Stimulated activated CD4-positive, alpha-beta T cell treated with anti-CD3 and anti-CD28 coated beads, Interleukin-12 subunit alpha, Interleukin-12 subunit beta, amount 100 ng/mL, for 4 hours (primary cell): ENCODE results near the gene GABRG3.
"Not testable (repeated sequence)": the region's sequence is repeated elsewhere in the genome, so short reads cannot be mapped to it uniquely, and the experiment has no call there.

Experiments
- DNase-seq: peaks from one replicate; pipeline ENCODE4 v3.0.0-alpha.2; 2020

GABRG3 gene

DNA sequence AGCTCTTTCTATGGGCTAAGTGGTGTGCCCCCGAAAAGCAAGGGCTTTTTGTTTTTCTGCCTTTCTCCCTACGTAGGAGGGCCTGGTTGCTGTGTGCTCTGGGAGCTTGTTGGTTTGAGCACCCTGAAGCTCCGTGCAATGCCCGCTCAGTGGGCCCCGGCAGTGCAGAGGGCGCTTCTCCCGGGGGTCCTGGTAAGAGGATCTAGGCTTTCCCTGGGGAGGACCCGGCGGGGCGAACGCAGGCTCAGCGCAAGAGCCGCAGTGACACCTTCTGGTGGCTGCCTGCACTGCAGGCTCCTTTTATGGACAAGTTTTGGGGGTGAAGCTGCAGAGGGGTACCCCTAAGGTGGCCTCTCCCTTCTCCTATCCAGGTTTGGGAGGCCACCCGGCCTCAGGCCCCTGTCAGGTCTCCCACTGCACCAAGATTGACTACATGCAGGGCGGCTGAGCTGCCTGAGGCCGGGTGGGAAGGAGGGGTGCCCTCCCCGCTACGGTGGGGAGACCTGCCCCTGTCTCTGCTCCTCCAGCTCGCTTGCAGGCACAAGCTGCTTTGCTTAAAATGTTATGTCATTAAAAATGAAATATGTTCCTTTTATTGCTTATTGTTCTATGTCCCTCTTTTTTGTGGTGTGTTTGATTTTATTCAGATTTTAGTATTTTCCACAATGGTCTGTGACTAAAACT lies 387.9 kb downstream of the GABRG3 start:
- DNase-seq, result no peak

DNA sequence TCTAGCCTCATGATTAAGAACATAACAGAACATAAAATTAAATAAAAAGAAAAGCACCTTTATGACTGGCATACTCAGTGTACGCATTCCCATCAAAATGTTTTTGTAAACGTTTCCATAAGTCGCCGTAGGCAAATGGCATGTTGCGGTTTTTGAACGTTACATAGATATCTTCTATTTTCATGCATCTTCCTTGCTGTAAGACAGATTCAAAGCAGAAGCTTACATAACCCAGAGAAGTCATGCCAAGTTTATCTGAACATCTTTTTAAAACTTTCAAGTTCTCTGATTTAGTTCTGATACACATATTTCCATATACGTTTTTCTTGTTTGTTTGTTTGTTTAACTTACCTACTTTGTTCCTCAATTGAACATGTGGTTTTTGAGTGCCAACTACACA lies 388.6 kb downstream of the GABRG3 start:
- DNase-seq, result no peak

DNA sequence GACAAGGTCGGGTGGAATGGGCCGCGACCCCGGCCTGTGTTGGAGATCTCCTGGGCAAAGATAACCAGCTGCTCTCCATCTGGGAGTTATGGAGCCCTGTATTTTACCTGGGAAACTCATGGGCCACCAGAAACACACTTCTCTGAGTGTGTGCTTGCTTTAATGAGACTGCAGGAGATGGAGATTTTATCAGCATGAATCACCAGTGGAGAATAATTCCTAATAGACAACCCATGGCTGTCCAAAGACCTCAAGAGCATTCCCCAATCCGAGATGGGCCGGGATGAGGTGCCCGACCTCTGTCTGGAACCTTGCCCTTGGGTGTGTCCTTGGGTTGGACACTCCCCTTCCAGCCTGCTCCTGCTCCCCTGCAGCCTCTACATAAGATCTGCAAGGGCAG lies 389.3 kb downstream of the GABRG3 start:
- DNase-seq, result no peak

DNA sequence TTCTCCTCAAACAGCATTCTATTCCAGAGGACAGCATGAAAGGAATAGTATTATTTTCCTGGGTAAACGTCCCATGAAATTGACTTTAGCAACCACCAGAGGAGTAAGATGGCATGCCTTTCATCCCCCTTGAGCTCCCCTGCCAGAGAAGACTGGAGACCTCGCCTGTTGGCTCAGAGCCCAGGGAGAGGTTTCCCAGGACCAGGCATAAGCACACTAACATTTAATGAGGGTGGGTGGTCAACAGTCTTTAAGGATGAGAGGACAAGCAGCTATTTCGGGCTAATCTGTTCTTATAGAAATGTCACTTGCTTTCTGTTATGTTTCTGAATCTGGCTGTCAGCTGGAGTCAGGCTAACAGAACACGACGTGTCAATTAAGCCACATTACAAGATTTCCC lies 390.5 kb downstream of the GABRG3 start:
- no peak for DNase-seq

DNA sequence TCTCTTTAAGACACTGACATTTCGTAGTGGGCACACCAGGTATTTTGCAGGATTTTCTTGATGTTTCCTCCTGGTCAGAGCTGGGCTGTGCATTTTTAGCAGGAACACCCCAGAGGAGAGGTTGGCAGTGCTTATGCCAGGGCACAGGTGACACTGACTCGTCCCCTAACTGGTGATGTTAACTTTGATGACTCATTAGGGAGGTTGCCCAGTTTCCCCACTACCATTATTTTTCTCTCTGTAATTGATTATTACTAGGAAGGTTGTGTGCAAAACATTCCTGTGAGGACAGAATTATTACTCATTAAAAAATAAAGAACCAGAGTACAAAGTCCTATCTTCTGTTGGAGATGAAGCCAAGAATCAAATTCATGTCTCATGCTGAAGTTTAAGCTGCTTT lies 394.5 kb downstream of the GABRG3 start:
- DNase-seq, result no peak

DNA sequence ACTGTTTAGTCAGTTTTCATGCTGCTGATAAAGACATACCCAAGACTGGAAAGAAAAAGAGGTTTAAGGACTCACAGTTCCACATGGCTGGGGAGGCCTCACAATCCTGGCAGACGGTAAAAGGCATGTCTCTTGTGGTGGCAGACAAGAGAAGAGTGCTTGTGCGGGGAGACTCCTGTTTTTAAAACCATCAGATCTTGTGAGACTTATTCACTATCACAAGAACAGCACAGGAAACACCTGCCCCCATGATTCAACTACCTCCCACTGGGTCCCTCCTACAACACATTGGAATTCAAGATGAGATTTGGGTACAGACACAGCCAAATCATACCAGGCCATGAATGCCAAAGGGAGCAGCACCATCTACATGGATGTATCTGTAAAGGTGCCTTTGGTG lies 406.4 kb downstream of the GABRG3 start:
- not testable (repeated sequence) for DNase-seq

DNA sequence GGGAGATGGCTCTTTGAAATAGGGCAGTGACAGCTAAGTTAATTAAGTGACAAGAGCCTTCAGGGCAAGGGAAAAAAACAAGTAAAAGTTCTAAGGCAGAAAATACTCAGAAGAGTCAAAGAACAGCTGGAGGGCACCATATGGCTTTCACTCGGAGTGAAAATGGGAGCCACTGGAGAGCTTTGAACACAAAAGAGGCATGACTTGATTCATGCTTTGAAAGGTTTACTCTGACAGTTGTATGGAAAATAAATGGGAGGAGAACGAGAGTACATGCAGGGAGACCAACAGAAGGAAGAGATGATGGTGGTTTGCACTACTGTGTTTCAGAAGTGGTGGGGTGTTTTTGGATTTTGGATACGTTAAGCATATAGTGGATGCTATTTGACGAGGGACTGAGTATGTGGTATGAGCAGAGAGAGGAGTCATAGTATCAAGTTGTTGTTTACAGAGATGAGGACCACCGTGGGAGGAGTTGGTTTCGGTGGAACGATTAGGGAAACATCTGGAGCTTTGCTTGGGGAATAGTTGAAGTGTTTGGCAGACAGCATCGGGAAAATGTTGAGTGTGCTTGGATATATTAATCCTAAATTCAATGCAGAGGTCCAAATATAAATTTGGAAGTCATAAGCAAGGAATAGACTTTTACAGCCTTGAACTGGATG lies 411.5 kb downstream of the GABRG3 start:
- no peak for DNase-seq

DNA sequence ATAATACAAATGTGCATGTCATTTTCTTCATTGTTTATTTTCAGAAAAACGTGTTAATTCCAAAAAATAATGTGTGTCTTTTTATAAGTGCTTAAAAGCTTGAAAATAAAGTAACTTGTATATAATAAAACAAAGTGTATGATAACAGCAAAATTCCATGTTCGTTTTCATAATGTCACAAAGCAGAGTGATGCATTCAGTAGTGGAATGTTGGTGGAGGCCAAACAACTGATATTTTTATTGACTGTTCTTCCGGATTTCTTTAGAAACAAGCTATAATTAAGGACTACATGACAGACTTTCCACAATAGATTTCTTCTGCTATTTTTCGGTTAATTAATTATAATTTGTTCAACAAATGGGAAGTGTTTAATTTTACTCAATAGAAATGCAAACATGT lies 412.7 kb downstream of the GABRG3 start:
- DNase-seq, result no peak

DNA sequence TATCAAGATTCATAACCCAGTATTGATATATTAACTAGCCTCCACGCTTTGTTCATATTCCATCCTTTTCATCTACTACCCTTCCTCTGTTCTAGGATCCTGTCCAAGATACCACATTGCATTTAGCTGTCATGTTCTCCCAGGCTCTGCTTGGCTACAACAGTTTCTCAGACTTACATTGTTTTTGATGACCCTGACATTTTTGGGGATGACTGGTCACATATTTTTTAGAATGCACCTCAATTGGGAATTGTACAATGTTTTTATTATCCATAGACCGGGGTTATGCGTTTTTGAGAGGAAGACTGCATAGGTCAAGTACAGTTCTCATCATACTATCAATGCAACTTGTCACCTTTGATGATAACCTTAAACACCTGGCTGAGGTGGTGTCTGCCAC lies 421.2 kb downstream of the GABRG3 start:
- DNase-seq, result no peak

DNA sequence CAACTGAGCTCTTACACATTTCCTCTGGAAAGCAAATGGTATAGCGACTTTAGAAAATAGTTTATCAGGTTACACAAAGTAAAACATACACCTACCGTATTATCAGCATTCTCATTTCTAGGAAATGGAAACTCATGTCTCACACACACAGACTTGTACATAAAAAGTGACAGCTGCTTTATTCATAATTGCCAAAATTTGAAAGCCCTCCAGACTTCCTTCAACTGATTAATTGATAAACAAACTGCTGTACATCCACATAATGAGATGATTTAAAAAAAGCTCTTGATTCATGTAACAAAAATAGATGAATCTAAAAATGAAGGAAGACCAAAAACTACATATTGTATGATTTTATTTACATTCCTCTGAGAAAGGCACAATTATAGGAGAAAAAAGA lies 425.5 kb downstream of the GABRG3 start:
- no peak for DNase-seq

DNA sequence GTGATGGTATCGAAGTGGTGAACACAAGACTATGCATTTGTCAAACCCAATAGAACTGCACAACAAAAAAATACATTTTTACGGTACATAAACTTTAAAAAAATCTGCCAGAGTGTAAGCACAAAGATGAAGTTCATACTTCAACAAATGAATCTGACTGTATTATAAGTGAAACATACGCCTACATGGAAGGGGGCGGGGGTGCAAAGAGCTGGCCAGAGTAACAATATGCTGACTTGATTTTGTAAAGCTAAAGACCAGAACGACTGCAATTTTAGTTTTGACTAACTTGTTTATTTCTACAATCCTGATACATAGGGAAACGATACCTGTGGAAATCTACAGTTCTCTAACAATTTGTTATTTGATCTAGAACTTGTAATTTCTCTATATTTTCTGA lies 426.0 kb downstream of the GABRG3 start:
- no peak for DNase-seq

DNA sequence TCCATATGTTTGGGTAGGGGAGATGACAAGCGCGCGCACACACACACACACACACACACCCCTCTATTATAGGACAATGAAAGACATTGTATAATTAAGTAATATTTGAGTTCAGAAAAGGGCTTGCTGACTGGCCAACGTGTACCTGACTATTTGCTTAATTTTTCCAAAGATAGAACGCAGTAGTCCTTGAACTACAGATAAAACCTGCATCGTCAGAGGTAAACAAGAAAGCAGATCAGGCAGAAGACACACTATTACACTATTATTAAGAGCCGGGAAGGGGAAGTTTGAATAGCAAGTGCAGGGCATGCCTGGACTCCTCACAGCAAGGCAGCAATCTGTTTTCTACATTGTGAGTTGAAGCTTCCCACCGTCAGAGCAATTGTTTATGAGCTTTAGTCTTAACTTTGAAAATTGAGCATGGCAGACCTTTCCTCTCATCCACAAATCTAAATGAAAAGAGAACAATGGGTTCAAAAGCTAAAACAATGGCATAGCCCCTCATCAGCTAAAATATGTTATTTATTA lies 427.7 kb downstream of the GABRG3 start:
- DNase-seq, result no peak

DNA sequence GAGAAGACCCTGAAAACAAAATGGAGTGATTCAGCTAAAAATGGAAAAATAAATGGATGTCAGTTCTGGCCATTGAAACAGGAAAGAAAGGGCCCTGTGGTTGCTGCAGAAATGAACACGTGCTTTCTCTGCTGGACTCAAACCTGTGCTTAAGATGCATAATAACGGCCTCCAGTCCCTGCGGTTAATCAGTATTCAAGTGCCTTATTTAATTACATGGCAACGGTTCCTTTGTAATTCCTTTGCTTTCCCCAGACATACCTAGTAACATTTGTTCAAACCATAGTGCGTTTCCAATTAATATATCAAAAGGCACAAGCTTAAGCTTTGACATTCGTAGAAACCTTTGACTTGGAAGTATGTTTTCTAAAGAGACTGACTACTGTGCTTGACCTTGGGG lies 428.3 kb downstream of the GABRG3 start:
- DNase-seq, result no peak

DNA sequence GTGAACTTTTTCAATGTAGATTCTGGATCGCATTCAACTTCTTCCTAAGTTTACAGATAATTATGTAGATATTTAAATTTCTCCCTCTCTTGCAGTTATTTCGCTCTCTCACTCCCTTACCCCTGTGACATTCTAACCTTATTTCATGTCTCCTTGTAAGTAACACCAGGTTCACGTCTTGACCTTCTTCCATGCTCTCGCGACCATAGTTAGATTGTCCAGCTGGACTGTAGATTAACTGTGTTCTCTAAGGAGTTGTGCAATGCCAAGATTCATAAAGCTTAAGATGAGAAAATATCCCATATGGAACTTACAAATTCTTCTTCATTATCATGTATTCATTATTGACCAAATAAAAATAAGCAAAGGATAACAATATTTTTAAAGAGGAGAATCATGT lies 430.5 kb downstream of the GABRG3 start:
- DNase-seq, result no peak

DNA sequence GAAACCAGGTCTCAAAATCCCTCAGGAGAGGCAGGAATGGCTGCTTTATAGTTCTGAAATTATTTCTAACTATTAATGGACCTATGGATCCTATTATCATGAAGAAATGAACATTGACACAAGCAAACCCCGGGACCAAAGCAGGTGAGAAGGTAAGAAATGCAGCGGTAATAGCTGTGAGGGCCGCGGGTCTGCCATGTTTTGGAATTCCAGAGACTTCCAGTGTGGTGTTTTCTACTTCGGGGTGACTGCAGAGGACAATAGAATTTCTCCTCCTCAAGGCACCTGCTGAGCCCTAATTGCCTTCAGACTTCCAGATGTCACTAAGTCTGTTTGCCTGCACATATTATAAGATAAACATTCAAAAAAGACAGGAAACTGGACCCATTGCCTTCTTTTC lies 437.4 kb downstream of the GABRG3 start:
- DNase-seq, result no peak

DNA sequence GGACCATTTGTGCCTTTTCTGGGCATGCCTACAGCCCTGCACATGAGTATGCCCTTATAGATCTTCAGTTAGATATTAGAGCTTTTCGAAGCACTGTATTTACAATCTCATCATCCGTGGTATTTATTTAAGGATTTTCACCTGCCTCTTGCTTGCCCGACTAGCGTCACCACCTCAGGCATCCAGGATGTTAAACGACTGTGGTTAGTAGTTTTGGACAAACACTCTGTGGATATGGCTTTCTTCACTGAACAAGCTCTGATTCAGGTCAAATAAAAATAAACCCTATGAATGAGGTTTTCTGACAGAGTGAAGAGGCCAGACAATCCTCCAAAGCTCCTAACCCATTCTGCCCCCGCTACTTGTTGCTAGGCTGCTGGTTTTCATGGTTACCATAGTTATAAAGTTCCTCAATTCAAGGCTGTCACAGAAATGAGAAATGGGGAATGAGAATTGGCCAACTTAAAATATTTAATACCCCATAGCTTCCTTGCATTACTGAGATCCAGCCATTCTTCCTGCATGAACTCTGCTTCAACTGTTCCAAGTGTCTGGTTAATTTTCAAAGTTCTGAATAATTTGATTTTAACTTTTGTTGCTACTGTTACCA lies 440.1 kb downstream of the GABRG3 start:
- no peak for DNase-seq

DNA sequence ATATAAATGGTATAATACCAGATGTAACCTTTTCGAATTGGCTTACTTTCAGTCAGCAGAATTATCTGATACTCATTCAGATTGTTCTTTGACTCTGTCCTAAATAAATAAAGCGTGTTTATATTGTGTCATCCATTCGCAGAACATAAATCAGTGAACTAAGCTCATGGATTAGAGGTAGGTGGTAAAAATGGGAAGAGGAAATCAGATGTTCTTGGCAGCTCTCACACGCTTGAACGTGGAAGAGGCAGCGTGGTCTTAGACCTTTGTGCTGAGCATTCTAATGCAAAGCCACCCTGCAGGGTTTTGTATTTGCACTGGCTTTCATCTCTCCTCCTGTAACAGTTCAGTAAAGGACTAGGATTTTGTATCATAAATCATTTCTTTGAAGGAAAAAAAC lies 441.4 kb downstream of the GABRG3 start:
- DNase-seq, result no peak

DNA sequence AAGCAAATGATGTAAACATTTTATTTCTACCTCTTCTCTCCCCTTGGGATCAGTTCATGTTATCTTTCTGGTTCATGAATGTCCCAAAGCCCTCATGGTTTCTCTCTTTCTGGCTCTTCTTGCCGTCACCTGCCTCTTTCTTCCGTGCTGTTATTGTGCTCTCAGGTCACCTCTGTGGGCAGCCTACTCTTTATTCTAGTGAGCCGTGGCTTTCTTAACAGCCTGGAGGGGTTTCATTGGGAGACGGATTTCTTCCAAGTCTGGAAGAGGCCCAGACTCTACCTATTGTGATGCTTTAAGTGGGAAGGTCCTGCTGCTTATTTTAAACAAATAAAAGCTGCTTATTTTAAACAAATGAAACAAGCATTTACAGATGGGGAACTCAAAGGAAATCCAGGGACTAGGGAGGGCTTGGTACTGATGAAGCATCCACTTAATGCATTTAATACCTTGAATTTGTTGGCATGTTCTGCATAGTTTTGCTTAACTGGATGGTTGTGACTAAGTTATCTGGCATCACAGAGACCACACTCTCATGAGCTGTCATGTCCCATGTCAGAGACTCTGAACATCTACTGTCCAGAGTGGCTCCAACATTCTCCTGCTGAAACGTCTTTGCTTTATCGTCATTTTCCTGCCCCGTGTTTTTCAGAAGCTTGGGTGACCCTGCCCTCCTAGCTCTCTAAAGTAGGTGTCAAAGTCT lies 443.3 kb downstream of the GABRG3 start:
- no peak for DNase-seq

DNA sequence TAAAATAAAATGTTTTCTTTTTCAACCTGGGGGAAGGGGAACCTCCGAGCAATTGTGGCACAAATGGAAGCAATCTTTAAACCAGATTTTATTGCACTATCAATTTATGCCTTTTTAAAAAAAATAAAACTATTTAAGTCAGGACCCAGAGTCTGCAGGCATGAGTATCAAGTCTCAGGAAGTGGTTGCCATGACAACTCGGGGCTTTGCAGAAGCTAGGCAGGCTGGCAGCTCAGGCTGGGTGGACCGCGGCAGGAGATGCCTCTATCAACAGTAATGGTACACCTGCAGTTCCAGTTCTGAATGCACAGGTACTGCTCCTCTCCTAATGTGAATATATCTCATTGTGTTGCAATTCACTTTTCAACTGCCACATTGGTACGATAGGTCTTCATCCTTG lies 447.7 kb downstream of the GABRG3 start:
- DNase-seq, result no peak

DNA sequence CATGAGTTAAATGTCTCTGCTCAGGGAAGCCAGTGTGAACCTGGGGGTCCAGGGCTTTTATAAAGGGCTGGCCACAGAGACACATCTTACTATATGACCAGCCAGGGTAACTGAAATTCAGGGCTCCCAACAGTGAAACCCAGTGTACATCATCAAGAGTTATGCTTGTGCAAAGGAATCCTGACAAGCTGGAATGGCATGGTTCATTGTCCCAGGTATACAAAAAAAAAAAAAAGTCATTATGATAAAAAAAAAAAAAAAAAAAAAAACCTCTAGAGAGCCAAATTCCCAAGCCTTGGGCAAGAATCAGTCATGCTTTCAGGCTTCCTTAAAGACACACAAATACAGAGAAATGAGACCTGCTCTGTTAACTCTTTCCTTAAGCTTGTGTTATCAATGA lies 452.0 kb downstream of the GABRG3 start:
- DNase-seq, result no peak

DNA sequence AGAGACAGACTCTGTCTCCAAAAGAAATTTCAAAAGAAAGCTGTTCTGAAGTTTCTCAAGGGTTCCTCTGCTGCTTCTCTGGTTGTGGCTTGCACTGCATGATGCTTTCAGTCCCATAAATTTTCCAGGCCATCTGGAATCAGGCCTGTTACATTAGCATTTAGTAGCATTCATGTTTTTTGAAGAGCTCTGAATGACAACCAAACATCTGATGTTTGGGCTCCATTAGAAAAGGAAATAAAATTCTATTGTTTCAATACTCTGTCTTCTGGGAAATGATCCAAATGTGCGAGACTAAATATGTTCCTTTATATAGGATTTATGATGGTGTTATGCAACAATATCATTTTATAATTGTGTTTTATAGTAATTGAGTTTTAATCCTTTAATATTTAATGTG lies 455.8 kb downstream of the GABRG3 start:
- no peak for DNase-seq

DNA sequence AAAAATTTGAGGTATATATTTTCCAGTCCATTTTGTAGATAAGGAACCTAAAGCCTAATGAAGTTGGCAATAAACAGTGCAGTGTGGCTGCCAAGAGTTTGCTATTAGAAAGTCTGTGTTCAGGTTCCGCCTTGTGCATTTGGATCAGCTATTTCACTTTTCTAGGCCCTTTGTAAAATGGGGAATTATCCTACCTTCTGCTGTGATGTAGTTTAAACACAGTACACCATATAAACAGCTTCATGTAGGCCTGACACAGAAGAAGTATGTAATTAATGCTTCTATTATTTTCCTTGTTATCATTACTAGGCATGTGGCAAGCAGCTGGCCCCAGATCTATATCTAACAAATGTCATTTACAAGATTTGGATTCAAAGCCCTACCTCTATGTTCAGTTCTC lies 456.3 kb downstream of the GABRG3 start:
- DNase-seq, result no peak

DNA sequence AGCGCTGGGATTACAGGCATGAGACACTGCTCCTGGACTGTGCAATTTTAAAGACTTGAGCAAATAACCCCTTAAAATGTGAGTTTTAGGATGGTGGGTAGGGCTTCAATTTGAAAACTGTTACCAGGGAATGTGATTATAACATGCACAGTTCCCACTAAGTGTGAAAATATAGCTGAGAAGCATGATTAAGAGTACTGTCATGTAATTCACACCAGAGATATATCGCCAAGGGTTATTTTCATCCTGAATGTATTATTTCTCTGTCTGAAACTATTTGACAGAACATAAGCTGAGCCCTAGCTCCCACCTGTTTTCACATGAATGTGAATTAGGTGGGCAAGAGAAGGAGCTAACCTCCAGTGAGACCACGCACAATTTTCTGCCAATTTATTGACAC lies 457.2 kb downstream of the GABRG3 start:
- DNase-seq, result no peak

DNA sequence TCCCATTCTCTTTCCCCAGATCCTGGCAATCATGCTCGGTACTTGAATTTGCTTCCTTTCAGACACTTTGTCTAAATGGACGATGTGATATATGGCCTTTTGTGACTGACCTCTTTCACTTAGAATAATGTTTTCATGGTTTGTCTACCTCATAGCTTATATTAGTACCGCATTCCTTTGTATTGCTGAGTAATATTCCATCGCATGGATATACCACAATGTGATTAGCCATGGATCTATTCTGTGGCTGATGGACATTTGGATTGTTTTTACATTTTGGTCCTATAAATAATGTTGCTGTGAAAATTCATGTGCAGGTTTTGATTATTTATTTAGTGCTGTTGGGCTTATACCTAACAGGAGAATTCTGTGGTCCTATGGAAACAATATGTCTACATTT lies 458.6 kb downstream of the GABRG3 start:
- no peak for DNase-seq
